ENCODE data around the gene UBA6.

Gene UBA6

DNA sequence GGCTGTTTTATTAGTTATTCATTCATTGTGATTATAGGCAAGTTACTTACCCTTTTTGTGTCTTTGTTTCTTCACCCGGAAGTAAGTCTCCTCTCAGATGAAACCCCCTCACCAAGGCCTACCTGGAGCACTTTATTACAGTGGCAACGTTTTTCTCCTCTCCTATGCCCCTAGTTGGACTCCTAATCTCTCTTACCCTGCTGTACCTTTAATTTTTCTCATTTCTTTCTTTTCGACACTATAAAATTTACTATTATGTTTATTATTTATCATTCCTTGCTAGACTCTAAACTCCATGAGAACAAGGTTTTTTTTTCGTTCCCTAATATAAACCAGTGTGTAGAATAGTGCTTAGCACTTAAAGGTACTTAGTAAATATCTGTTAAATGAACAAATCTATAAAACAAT lies 124.9 kb downstream of the UBA6 start:
- no peak for DNase-seq (ENCODE audit: low read depth)

GRCh38 chr4:67575232-67576058 lies 125.5 kb downstream of the UBA6 start:
- no peak for DNase-seq (ENCODE audit: low read depth)

DNA sequence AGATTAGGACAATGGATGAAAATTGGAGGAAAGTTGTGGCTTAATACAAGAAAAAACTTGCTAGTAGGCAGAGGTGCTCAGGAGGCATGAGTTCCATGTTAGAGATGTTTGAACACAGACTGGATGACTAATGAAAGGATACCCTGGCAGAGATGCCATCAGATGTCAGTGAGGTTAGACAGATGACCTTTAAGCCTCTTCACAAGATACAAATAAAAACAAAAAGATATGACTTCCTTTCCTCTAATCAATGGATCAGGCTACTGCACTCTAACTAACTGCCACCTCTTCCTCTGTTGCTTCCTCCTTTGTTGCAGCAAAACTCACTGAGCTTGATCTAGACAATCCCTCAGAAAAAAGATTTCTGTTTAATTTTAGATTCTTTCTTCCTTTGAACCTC lies 127.8 kb downstream of the UBA6 start:
- no peak for DNase-seq (ENCODE audit: low read depth)

DNA sequence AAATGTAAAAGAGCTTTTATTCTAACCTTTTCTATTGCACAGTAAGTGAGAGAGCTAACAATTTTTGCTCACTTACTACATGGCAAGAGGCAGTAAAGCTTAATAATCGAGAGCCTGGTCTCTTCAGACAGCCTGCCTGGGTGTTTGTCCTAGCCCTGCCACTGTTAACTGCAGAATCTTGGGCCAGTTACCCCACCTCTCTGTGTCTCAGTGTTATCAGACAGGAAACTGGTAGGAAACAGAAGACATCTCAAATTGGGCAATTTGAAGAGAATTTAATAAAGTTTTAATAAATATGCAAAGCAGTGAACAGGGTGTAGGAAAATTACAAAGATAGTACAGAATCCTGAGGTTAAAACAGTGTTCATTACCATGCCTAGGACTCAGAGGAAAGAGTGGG lies 129.0 kb downstream of the UBA6 start:
- DNase-seq (ENCODE audit: low read depth) = no peak

GRCh38 chr4:67570537-67570936 lies 130.4 kb downstream of the UBA6 start:
- no peak for DNase-seq (ENCODE audit: low read depth)

GRCh38 chr4:67568820-67569219 lies 132.1 kb downstream of the UBA6 start:
- DNase-seq (ENCODE audit: low read depth) = no peak

GRCh38 chr4:67566335-67566734 lies 134.6 kb downstream of the UBA6 start:
- DNase-seq (ENCODE audit: low read depth) = no peak

- no peak for DNase-seq (ENCODE audit: low read depth)
These were observed 135.7 kb downstream of the UBA6 start for GRCh38 chr4:67565284-67565683.
